Stimulated activated CD8-positive, alpha-beta memory T cell treated with anti-CD3 and anti-CD28 coated beads, Interleukin-7, amount 100 ng/mL, for 48 hours (primary cell): ENCODE measurements around the gene UMODL1.

Source experiments
- DNase-seq, 2 donors: peaks; one replicate each; pipeline ENCODE4 v3.0.0-alpha.2; 2020; ENCODE audit warnings: low read depth in 1 of 2; ENCODE audit errors: extremely low read depth in 1 of 2

Gene UMODL1

DNA sequence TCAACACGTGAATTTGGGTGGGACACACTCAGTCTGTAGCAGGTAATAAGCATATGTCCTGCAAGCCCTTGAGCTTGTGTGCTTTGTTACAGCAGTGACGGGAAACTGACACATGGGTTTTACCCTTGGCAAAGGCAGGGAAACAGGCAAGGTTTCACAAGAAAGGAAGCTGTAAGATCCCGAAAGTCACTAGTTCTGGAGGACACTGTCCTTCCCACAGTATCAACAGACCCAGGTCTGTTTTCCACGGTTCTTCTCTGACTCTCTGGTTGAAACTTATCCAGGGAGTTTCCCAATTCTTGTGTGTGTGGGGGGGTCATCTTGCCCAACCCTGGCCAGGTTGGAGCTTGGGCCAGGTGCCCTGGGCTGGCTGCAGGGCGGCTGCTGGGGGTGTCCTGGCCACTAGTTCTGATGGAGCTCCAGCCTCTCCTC, 31.6 kb upstream of the UMODL1 start:
- no peak for DNase-seq

DNA sequence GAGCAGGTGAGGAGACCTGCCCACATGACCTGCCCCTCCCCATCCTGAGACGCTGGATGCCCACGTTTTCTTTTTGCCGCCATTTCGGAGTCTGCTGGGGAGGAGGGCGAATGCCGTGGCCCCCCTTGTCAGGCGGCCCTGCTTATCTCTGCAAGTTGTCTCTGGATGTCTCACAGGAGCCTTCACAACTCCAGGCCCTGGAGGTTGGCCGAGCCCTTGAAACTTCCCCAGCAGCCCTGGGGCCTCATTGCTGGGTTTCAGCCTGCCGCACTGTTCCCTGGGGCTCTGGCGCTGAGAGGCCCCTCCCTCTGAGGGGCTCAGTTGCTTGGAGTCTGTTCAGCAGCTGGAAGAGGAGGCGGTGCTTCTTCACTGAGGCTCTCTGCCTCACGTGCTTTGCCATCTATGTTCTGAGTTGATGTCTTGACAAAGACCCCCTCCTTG, 31.2 kb upstream of the UMODL1 start:
- no peak for DNase-seq

DNA sequence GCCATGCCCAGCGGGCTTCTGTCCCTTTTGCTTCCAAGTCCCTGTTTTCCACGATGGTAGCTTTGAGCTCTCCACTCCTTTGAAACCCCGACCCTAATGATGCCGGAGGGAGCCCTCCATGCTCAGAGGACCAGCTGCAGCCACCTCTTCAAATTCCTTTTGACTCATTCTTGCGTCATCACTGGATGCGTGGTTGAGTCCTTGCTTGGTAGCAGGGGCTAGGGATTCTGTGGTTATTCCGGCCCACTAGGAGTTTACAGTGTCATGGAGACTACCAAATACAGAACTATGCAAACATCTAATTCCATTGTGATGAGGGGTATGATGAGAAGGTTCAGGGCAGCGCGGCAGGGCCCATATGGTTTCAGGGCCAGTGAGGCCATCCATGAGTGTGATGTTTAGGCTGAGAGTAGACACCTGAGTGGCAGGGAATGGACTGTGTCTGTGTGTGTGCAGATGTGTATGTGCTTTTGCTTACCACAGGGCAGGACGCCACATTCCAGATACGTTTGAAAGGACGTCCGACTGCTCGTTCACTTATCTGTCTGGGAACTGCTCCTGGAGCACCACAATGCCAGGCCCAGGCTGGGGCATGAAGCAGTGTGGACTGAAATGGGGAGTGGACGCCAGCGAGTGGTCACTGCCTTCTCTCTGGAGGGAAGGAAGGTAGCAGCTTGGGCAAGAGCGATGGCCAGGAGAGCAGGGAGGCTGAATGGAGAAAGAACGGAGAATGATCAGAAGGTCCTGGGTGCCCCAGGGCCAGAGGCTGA, 30.5 kb upstream of the UMODL1 start:
- DNase-seq: no peak

DNA sequence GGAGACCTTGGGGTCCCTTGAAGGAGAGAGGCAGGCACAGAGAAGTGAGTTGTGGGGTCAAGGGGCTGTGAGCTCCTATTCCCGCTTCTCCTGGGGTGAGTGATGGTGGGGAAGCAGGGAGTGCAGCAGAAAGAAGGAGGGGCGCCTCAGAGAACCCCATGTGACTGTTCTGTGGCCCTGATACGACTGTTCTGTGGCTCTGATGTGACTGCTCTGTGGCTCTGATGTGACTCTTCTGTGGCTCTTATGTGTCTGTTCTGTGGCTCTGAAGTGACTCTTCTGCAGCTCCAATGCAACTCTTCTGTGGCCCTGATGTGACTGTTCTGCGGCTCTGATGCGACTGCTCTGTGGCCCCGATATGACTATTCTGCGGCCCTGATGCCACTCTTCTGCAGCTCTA, 29.9 kb upstream of the UMODL1 start:
- no peak for DNase-seq

DNA sequence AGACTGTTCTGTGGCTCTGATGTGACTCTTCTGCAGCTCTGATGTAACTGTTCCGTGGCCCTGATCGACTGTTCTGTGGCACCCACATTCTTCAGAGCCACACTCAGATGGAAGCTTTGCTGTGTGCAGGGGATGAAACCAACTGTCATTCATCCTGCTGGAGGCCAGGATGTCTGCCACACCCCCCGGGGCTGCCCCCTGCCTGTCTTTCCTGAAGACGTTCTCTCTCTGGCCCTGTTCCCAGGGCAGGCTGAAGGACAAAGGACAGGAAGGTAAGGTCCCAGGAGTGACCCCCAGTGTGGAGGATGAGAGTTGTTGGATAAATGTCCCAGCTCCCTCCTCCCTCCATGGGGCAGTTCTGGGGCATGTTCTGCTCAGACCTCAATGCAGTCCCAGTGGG, 29.4 kb upstream of the UMODL1 start:
- no peak for DNase-seq

DNA sequence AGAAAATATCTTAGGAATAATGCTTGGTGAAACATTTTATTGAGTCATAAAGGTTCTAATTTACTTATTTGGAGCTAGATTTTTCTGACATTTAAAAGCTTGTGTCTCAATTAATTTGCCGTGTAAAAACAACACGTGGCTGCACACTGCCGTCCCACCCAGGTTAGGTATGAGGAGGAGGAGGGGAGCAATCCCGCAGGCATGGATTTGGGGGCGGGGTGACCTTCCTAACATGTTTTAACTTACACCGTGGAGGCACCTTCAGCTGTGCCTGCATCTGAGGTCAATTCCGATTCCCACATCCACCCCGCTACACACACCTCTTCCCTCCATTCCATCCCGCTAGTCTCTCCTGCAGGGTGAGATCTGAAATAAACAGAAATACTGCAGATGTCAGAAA, 28.5 kb upstream of the UMODL1 start:
- no peak for DNase-seq

DNA sequence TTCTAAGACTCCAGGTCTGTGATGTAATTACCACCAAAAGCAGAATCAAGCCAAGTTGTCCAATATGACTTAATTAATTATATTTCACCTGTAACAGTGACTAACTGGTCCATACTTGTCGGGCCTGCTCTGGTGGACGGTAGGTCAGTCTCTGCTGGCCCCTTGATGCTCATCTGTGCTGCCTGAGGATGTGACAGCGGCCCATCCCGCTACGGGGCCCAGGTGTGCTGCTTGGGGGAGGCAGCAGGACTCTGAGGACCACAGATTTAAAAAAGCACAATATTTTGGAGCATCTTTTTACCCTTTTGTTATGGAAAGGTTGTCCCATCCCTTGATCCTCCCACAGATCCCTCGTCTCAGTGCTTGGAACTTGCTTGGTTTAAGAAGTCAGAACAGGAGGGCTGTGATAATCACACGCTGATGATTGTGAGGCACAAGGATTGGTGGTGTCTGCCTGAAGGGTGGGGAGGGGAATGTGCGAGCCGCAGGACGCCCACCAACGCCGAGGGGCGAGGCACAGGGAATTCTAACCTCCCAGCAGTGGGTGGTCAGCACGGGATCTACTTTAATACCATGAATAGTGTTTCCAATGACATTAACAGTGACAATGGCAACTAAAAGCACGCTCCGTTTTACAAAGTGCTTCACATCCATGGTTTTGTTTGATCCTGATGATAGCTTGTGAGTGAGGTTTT, 27.8 kb upstream of the UMODL1 start:
- DNase-seq: no peak

DNA sequence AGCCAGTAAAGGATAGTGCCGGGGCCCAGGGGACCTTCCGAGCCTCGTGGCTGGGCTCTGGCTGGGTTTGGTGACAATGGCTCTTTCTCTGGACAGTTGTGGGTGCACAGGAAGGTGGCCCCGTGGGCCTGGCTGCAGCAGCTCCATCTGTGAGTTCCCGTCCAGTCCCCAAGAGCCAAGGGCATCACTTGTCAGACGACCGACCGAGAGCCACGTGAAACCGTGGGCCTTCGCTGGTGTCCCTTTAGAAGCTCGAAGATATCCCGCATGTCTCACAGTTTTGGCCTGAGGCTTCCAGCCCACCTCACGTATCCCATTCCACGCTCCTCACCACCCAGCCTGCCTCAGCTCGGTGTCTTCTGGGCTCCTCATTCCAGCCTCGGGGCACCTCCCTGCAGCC, 27.2 kb upstream of the UMODL1 start:
- DNase-seq: no peak

DNA sequence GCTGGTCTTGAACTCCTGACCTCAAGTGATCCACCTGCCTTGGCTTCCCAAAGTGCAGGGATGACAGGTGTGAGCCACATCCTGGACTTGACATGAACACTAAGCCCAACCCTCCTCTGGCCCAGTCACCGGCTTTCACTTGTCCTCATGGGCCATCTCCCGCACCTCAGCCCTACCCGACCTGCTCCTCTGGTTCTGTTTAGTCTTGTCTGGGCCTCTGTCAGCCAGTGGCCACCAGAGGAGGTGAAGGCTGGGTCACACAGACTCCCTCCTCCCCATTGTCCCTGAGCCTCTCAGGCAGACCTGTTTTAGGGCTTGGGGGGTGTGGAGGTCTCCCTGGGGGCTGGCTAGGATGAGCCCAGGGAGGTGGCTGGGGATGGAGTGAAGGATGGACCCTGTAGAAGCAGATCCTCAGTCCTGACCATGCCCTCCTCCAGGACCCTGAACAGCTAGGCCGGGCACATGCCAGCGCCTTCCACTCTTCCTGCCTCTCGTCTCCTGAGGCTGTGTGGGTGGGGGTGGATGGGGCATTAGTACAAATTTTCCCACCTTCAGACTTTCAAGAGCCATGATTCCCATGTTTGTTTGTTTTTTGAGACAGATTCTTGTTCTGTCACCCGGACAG, 26.1 kb upstream of the UMODL1 start:
- DNase-seq: no peak

DNA sequence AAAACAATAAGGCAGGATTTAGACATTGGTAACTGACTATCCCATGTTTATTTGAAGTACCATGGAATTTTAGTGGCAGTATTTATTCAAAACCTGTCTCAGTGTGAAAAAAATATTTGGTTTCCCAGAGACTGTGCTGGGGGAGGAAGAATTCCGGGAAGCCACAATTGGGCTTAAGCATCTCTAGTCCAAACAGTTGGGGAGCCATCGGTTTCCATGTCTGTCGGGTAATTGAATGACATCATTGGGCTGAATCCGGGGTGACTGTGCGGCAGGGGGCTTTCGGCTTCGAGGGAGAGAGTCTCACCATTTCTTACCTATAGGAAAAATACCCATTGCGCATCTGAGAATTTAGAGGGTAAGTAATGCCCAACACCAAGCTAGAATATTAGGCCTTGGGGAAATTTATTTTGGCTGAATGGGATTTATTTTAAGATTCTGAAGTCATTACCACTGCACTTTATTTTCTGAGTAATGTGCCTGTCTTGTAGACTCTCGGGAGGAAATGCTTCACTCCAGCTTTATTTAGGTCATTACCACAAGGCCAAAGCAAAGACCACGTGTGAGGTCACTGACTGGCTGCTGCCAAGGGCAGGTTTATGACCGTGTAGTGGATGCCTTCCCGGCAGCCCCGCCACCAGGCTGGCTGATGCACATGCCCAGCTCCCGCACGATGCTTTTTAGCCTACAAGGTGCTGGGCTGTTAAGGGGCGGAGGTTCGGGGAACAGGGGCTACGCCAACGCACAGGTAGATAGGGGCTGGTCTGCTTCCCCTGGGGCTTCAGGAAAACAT, 23.1 kb upstream of the UMODL1 start:
- no peak for DNase-seq

DNA sequence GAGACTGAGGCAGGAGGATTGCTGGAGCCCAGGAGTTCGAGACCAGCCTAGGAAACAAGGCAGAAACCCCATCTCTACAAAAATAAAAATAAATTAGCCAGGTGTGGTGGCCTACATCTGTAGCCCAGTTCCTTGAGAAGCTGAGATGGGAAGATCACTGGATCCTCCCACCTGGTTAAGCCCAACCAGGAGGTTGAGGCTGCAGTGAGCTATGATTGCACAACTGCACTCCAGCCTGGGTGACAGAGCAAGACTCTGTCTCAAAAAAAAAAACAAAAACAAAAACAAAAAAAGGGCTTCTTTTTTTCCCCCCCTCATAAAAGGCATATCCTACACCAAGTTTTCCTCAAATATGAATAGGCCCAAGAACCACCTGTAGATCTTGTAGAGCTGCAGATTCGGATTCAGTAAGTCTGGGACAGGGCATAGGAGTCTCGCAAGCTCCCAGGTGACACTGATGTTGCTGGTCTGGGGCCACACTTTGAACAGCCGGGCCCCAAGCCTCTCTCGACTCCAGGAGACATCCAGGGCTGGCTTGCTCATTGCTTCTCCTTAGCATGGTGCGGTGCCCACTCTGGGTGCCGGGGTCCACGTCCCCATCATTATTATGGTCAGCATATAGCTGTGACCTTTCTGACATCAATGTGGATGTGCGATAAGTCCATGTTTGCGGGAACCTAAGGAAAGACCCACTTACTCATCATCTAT, 22.1 kb upstream of the UMODL1 start:
- DNase-seq: no peak

DNA sequence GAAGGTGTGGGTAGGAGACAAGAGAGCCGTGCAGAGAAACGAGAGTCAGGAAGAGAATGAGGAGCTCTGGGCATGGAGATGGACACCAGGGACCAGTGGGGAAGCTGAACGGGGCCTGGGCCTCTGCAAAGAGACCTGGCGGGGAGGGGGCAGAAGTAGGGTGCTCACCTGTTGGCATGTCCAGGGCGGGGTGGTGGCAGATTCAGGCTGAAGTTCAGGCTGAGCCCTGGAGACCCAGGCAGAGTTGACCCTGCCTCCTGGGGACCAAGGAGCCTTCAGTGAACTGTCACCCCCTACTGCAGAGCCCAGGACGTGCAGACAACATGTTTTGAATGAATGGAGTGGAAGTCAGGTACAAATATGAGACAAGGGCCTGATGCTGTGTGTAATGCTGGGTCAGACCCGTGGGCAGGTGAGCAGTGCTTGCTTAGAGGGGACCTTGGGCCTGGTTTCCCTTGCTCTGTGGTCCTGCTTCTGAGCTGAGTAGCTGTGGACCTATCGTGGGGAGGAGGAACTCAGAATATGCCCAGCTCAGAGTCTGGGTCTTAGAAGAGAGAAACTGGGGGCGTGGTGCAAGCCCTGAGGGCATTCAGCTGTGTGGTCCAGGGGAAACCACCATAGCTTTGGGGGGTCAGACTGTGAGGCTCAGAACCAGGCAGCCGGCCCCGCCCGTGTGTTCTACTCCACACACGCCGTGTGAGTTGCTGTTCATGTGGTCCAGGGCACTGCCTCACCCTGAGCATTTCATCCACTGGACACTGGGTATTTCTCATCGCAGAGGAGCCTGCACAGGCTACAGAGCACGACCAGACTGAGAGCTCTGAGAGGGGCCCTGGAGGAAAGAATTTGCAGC, 21.3 kb upstream of the UMODL1 start:
- no peak for DNase-seq

DNA sequence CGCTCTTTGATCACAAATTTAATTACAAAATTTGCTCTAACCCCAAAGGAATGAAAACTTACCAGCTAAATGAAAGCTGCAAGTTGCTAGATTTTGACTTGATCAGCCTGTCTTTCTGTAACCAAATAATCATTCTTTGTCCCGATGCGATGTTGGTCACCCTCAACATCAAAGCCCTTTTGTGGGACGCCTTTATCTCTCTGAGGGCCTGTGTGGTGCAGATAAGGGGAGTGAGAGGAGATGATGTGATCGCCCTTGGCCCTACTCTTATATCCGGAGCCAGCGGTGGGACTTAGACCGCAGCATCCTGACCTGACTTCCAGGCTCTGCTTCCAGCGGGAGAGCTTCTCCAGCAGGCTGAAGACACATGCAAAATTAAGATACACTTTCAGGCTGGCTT, 19.3 kb upstream of the UMODL1 start:
- no peak for DNase-seq

DNA sequence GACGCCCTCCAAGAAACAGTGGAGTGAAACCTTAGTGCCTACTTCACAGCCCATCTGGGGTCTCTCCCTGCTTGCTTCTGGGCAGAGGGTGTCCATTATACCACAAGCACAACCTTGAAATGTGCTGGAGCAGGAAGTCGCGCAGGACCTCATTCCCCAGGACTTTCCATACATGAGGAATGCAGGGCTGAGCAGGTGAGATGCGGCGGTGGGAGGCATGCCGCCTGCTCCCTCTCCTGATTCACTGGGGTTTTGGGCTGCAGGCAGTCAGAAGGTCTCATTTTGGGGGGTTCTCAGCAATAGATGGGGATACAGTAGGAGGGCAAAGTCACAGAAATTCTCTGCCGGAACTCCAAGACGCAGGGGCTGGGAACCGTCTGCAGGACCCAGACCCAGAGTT, 15.7 kb upstream of the UMODL1 start:
- no peak for DNase-seq

DNA sequence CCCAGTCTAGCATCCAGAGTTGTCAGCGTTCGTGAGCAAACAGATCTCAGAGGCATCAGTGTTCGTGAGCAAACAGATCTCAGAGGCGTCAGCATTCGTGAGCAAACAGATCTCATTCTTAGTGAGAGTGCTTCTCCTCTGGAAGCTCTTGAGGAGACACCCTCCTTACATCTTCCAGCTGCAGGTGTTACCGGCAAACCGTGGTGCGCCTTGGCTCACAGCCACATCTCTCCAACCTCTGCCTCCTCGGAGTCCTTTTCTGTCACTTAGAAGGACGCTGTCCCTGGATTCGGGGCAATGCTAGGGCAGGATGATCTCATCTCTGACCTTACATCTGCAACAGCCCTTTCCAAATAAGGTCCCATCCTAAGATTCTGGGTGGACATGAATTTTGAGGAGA, 14.6 kb upstream of the UMODL1 start:
- DNase-seq: no peak

DNA sequence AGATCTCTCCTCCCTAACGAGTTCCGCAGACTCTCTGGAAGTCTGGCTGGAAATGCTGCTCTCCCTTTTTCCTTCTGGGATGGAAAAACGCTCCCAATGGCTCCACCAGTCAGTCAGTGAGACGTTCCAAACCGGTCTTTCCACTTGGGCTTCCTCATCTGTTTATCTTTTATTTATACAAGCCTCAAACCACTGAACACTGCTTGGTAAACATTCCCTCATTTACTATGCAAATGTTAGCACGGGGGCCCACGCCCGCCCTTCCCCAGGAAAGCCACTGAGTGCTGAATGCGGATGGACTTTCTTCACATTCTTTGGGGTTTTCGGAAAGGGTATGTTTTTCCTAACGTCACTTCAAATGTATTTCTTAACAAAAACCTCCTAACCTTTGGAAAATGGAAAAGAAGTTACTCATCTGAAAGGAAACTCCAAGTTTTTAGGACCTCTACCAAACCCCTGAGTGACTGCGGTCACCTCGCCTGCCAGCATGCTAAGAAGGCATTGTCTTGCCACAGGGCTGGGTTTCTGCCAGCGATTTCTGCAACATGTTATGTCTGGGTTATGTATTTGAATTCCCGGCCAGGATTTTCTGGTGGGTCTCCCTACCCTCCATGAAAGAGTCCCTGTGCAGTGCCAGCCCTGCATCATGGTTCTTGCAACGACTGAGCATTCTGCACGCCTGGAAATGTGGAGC, 14.0 kb upstream of the UMODL1 start:
- no peak for DNase-seq

DNA sequence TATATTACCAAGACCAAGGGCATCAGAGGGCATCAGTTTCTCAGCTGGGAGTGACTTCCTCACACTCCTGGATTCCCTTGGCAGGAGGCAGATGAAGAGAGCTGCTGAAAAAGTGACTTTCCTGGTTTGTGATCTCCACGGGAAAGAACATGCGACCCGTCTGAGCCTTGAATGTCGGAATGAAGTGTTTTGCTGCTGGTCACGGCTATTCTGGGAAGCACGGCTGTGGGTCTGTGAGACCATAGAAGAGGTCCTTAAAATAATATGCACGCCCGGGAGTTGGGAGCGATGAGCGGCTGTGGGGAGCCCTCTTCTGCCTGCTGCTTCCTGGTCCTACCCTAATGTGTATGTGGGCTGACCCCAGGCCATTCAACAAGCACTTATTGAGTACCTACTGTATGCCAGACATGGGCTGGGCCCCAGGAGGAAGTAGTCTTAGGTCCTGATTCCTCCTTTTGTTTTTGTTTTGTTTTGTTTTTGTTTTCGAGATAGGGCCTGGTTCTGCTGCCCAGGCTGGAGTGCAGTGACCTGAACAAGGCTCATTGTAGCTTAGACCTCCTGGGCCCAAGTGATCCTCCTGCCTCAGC, 13.2 kb upstream of the UMODL1 start:
- DNase-seq: no peak

DNA sequence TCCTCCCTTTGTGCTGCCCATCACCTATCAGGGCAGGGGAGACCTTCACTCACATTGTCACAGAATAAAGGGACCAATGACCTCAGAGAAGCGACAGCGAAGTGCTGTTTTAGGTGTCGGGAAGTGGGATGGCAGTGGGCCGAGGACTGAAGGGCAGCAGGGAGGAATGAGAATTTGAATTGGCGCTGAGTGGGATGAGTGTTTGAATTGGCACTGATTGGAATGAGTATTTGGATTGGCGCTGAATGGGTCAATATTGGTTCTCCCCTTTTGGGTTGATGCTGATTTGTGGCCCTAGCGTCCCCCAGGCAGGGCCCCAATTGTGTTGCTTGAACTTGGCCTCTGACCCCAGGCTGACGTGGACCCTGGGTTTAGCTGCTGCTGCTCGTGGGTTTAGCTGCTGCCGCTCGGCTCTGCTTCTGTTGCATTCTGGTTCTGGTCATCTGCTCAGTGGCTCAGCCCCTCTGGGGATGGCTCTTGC, 12.4 kb upstream of the UMODL1 start:
- DNase-seq: no peak

DNA sequence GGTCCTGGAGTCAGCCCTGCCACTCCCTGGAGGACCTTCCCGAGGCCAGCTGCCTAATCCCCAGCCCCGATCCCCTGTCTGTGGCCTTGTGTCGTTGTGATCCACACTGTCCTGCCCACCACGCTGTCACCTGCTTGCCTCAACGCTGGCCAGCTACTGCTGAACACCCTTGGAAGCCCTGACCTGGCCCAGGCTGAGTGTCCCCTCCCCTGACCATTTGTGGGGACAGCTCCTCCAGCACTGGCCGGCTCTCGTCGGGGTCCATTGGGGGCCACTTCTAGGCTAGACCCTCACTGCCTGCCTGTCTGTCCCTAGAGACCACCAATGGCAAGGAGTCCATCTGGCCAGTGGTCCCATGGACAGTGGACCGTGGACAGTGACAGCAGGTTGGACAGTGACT, 12.0 kb upstream of the UMODL1 start:
- DNase-seq: no peak
